ENCODE measurements around the gene ATR. TPM values are rescaled to one million over a fixed set of nuclear protein-coding genes. Genes with fewer than 3 reads are reported as not detected.

ATR gene
- total and polyA plus RNA-seq, 2 donors (not counting 1 experiment from before 2014, with no cell fraction given): 12.5 to 17.0 TPM

DNA sequence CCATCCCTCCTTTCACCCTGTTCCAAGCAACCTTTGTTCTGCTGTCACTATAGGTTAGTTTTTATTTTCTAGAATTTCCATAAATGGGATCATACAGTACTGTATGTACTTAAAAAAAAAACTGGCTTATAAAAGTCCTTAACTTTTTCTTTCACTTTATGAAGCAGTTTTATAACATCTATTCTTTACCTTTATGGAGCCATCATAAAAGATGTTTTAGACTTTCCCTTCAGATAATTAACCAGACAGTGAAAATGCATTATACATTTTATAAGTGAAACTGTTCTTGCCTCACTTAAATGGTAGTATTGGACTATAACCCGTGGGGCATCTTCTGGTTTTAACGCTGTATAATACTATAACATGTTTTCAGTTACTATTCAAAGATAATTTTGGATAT, 43.9 kb upstream of the ATR start:
- no peak overlapping the region for H3K4me3 ChIP-seq (replicated peaks in 1 of 4; ENCODE audit: control extremely low read depth in 1 of 4, insufficient read depth in 1 of 4, low read depth in 3 of 4, low read length in 4 of 4)
- no peak overlapping the region for H3K27ac ChIP-seq (ENCODE audit: insufficient read depth, low read length)
- no peak overlapping the region for H3K4me2 ChIP-seq (ENCODE audit: extremely low read depth, insufficient read depth, low read length)
- H3K79me2 ChIP-seq (ENCODE audit: control insufficient read depth, insufficient read depth, low read length): no peaks in the 10 kb centered on the region
- no peak overlapping the region for H3K9ac ChIP-seq (ENCODE audit: insufficient read depth, low read length)
- DNase-seq (ENCODE audit: low read depth in 2 of 2): no peak
- H2AFZ ChIP-seq (ENCODE audit: low read length): no peak overlapping the region
- H3K27me3 ChIP-seq (ENCODE audit: control insufficient read depth, insufficient read depth, low read length): no peaks in the 10 kb centered on the region
- H3K36me3 ChIP-seq (ENCODE audit: control insufficient read depth, insufficient read depth, low read length): no peaks in the 10 kb centered on the region
- H3K9me3 ChIP-seq (ENCODE audit: control insufficient read depth, insufficient read depth, low read depth, low read length): no peaks in the 10 kb centered on the region
- no peaks in the 10 kb centered on the region for H4K20me1 ChIP-seq (ENCODE audit: control insufficient read depth, extremely low read depth, insufficient read depth, low read length)
- no peak for TF ChIP-seq EZH2 (IDR thresholded peaks at IDR 0.05; ENCODE audit: low read length, missing control alignments)
- TF ChIP-seq, protein P1, sequence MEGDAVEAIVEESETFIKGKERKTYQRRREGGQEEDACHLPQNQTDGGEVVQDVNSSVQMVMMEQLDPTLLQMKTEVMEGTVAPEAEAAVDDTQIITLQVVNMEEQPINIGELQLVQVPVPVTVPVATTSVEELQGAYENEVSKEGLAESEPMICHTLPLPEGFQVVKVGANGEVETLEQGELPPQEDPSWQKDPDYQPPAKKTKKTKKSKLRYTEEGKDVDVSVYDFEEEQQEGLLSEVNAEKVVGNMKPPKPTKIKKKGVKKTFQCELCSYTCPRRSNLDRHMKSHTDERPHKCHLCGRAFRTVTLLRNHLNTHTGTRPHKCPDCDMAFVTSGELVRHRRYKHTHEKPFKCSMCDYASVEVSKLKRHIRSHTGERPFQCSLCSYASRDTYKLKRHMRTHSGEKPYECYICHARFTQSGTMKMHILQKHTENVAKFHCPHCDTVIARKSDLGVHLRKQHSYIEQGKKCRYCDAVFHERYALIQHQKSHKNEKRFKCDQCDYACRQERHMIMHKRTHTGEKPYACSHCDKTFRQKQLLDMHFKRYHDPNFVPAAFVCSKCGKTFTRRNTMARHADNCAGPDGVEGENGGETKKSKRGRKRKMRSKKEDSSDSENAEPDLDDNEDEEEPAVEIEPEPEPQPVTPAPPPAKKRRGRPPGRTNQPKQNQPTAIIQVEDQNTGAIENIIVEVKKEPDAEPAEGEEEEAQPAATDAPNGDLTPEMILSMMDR (conservative IDR thresholded peaks at IDR 0.05 in 1 of 2, IDR thresholded peaks at IDR 0.05 in 1 of 2; ENCODE audit: low read depth in 1 of 2, low read length in 2 of 2): no peak
- no peaks in the 10 kb centered on the region for H3K4me1 ChIP-seq (ENCODE audit: control insufficient read depth, extremely low read depth, insufficient read depth, low read length)

DNA sequence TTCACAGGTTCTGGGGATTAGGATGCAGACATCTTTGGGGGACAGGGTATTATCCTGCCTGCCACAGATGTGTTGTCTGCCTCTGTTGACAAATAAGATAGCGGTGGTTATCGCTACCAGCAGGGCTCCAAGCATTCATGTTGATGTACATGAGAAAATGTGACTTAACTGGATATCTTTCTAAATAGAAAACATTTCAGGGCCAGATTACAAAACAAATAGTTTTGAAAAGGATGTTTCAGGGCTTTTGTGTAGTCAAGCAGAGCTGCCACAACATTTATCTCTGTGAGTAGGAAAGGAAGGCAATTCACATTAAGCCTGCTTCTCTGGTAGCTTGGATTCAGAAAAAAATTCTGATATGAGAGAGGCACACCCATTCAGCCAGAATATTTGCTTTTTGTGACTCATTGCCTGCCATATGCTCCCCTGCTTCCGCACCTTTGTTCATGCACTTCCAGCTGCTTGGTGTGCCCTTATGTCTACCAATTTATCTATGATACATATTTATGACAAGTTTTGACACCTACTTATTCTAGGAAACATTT, 40.5 kb upstream of the ATR start:
- Histone ChIP-seq H3K36me3 (ENCODE audit: control insufficient read depth, insufficient read depth, low read length) (no peaks in the 10 kb centered on the region), H3K4me3 (replicated peaks in 1 of 4; ENCODE audit: control extremely low read depth in 1 of 4, insufficient read depth in 1 of 4, low read depth in 3 of 4, low read length in 4 of 4) (no peak overlapping the region), H3K9ac (ENCODE audit: insufficient read depth, low read length) (no peak overlapping the region), H3K9me3 (ENCODE audit: control insufficient read depth, insufficient read depth, low read depth, low read length) (no peaks in the 10 kb centered on the region), H3K79me2 (ENCODE audit: control insufficient read depth, insufficient read depth, low read length) (no peaks in the 10 kb centered on the region), H3K4me2 (ENCODE audit: extremely low read depth, insufficient read depth, low read length) (no peak overlapping the region), H4K20me1 (ENCODE audit: control insufficient read depth, extremely low read depth, insufficient read depth, low read length) (no peaks in the 10 kb centered on the region), H3K4me1 (ENCODE audit: control insufficient read depth, extremely low read depth, insufficient read depth, low read length) (no peaks in the 10 kb centered on the region), H3K27ac (ENCODE audit: insufficient read depth, low read length) (no peak overlapping the region), H3K27me3 (ENCODE audit: control insufficient read depth, insufficient read depth, low read length) (no peaks in the 10 kb centered on the region), H2AFZ (ENCODE audit: low read length) (no peak overlapping the region)
- peak in 1 of 2 donors; percentile 43 for DNase-seq (ENCODE audit: low read depth in 2 of 2)
- TF ChIP-seq EZH2 (IDR thresholded peaks at IDR 0.05; ENCODE audit: low read length, missing control alignments): no peak
- TF ChIP-seq, protein P1 (conservative IDR thresholded peaks at IDR 0.05 in 1 of 2, IDR thresholded peaks at IDR 0.05 in 1 of 2; ENCODE audit: low read depth in 1 of 2, low read length in 2 of 2): no peak

DNA sequence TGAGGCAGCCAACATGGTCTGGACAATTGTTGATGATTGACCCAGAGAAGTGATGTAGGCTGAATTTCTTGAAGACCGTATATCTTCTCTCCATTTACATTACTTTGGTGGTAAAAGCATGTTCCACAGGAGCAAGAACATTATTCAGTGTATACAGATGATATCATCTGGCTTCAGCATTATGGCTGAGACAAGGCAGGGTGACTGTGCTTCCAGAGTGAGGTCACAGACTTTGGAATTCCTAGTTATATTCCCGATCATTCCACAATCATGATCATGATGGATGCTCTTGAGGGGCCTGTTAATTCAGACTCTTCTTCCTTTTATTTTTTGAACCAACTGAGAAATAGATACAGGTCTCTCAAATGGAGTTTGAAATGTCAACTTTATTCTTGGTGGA, 36.6 kb upstream of the ATR start:
- Histone ChIP-seq H3K36me3 (ENCODE audit: control insufficient read depth, insufficient read depth, low read length) (no peaks in the 10 kb centered on the region), H2AFZ (ENCODE audit: low read length) (no peak overlapping the region), H3K9me3 (ENCODE audit: control insufficient read depth, insufficient read depth, low read depth, low read length) (no peaks in the 10 kb centered on the region), H3K4me3 (replicated peaks in 1 of 4; ENCODE audit: control extremely low read depth in 1 of 4, insufficient read depth in 1 of 4, low read depth in 3 of 4, low read length in 4 of 4) (no peak overlapping the region), H3K79me2 (ENCODE audit: control insufficient read depth, insufficient read depth, low read length) (no peaks in the 10 kb centered on the region), H4K20me1 (ENCODE audit: control insufficient read depth, extremely low read depth, insufficient read depth, low read length) (no peaks in the 10 kb centered on the region), H3K27ac (ENCODE audit: insufficient read depth, low read length) (no peak overlapping the region), H3K4me1 (ENCODE audit: control insufficient read depth, extremely low read depth, insufficient read depth, low read length) (no peaks in the 10 kb centered on the region), H3K4me2 (ENCODE audit: extremely low read depth, insufficient read depth, low read length) (no peak overlapping the region), H3K9ac (ENCODE audit: insufficient read depth, low read length) (no peak overlapping the region), H3K27me3 (ENCODE audit: control insufficient read depth, insufficient read depth, low read length) (no peaks in the 10 kb centered on the region)
- peak in 1 of 2 donors; percentile 19 for DNase-seq (ENCODE audit: low read depth in 2 of 2)
- TF ChIP-seq, protein P1 (conservative IDR thresholded peaks at IDR 0.05 in 1 of 2, IDR thresholded peaks at IDR 0.05 in 1 of 2; ENCODE audit: low read depth in 1 of 2, low read length in 2 of 2): no peak
- no peak for TF ChIP-seq EZH2 (IDR thresholded peaks at IDR 0.05; ENCODE audit: low read length, missing control alignments)
